H1 (cell line): ENCODE results near the gene FBXO17.

Source experiments
- ATF2 ChIP-seq: IDR thresholded peaks from 2 replicates; pipeline ENCODE4 v1.6.1; 2012; ENCODE audit warnings: low read length, inconsistent platforms
- CHD1 ChIP-seq: IDR thresholded peaks from 2 replicates; pipeline ENCODE4 v1.6.1; 2012; ENCODE audit warnings: low read depth, low read length, improper control_type of control experiment
- CTCF ChIP-seq, 3 experiments: IDR thresholded peaks; 1 replicate in 2 of 3; 2 replicates in 1 of 3; pipeline versions ENCODE4 v1.5.1 to v1.6.1; 2011; ENCODE audit warnings: low read length in 3 of 3, mild to moderate bottlenecking in 3 of 3, inconsistent platforms in 2 of 3, low read depth in 1 of 3, moderate library complexity in 1 of 3; ENCODE audit not compliant: insufficient read depth in 1 of 3; ENCODE audit errors: control extremely low read depth in 1 of 3
- EP300 ChIP-seq, 2 experiments: IDR thresholded peaks; 1 replicate in 1 of 2; 2 replicates in 1 of 2; pipeline ENCODE4 v1.6.1; 2011 to 2012; ENCODE audit warnings: low read depth in 2 of 2, low read length in 2 of 2, mild to moderate bottlenecking in 2 of 2, borderline replicate concordance in 1 of 2, inconsistent platforms in 1 of 2, moderate library complexity in 1 of 2
- EZH2 ChIP-seq: fragments of 200-600 bp; sonication (generic); IDR thresholded peaks from 2 replicates; pipeline ENCODE4 v1.7.1; 2012; ENCODE audit warnings: low read depth, mild to moderate bottlenecking, moderate library complexity, low read length, inconsistent platforms; ENCODE audit not compliant: severe bottlenecking
- POLR2A ChIP-seq, 2 experiments: IDR thresholded peaks; 1 replicate in 1 of 2; 2 replicates in 1 of 2; pipeline ENCODE4 v1.6.1; 2011; ENCODE audit warnings: low read depth in 2 of 2, low read length in 2 of 2, mild to moderate bottlenecking in 2 of 2; ENCODE audit errors: control extremely low read depth in 1 of 2
- RFX5 ChIP-seq: IDR thresholded peaks from 2 replicates; pipeline ENCODE4 v1.6.1; 2011; ENCODE audit warnings: low read depth, low read length, improper control_type of control experiment, borderline replicate concordance
- TCF12 ChIP-seq: IDR thresholded peaks from 2 replicates; pipeline ENCODE4 v1.6.1; 2011; ENCODE audit warnings: low read depth, mild to moderate bottlenecking, low read length
- YY1 ChIP-seq: IDR thresholded peaks from 2 replicates; pipeline ENCODE4 v1.6.1; 2011; ENCODE audit warnings: low read depth, mild to moderate bottlenecking, low read length
- ZNF274 ChIP-seq: IDR thresholded peaks from 2 replicates; pipeline ENCODE4 v1.7.0; 2012; ENCODE audit warnings: low read length, borderline replicate concordance; ENCODE audit errors: extremely low read depth

- TF ChIP-seq CTCF (IDR thresholded peaks at IDR 0.05; ENCODE audit: control extremely low read depth in 1 of 3, insufficient read depth in 1 of 3, low read depth in 1 of 3, low read length in 3 of 3): no peak
- TF ChIP-seq YY1: no peak
- no peak for TF ChIP-seq ZNF274
- no peak for TF ChIP-seq EP300 (IDR thresholded peaks at IDR 0.05; ENCODE audit: borderline replicate concordance in 1 of 2, low read depth in 2 of 2, low read length in 2 of 2)
- TF ChIP-seq POLR2A (IDR thresholded peaks at IDR 0.05; ENCODE audit: control extremely low read depth in 1 of 2, low read depth in 2 of 2, low read length in 2 of 2): no peak
- TF ChIP-seq CHD1: no peak
- TF ChIP-seq RFX5: no peak
- TF ChIP-seq EZH2: no peak
- TF ChIP-seq TCF12: no peak
- no peak for TF ChIP-seq ATF2
Measured at GRCh38 chr19:38958301-38958700, 17.2 kb downstream of the FBXO17 start.
